AG09309 (cell line): ENCODE measurements around the gene FUCA2.

Experiments used
- DNase-seq: peaks from one replicate; pipeline ENCODE4 v3.0.0-alpha.2; 2010; ENCODE audit warnings: low read depth
- H3K4me3 ChIP-seq: 2 replicates; pipeline ENCODE4 v1.5.1; 2011; ENCODE audit warnings: mild to moderate bottlenecking, low read depth, low read length, moderate library complexity; ENCODE audit not compliant: control insufficient read depth
- TF ChIP-seq, protein P1 (sequence below): IDR thresholded peaks from 2 replicates; pipeline ENCODE4 v1.5.1; 2011; ENCODE audit warnings: mild to moderate bottlenecking, low read depth, low read length, inconsistent platforms; ENCODE audit not compliant: insufficient read depth, control insufficient read depth; ENCODE audit errors: missing control alignments

Gene FUCA2

DNA sequence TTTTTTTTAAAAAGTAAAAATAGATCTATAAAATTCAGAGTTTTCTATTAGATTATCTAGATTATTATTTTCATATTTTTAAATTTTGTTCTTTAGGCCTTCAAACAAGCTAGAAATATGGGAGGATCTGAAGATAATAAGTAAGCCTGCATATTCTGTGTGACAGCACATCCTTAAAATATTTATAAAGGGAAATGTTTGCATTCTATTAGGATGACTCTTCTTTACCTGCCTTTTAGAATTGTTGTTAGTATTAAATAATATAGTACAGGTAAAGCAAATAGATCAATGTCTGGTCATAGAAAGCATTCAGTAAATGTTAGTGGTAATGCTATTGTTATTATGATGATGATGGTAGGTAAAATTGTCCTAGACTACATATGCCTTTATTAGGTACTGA lies 43.5 kb downstream of the FUCA2 start:
- TF ChIP-seq, protein P1, sequence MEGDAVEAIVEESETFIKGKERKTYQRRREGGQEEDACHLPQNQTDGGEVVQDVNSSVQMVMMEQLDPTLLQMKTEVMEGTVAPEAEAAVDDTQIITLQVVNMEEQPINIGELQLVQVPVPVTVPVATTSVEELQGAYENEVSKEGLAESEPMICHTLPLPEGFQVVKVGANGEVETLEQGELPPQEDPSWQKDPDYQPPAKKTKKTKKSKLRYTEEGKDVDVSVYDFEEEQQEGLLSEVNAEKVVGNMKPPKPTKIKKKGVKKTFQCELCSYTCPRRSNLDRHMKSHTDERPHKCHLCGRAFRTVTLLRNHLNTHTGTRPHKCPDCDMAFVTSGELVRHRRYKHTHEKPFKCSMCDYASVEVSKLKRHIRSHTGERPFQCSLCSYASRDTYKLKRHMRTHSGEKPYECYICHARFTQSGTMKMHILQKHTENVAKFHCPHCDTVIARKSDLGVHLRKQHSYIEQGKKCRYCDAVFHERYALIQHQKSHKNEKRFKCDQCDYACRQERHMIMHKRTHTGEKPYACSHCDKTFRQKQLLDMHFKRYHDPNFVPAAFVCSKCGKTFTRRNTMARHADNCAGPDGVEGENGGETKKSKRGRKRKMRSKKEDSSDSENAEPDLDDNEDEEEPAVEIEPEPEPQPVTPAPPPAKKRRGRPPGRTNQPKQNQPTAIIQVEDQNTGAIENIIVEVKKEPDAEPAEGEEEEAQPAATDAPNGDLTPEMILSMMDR = no peak
- H3K4me3 ChIP-seq = no peak overlapping the region
- no peak for DNase-seq

DNA sequence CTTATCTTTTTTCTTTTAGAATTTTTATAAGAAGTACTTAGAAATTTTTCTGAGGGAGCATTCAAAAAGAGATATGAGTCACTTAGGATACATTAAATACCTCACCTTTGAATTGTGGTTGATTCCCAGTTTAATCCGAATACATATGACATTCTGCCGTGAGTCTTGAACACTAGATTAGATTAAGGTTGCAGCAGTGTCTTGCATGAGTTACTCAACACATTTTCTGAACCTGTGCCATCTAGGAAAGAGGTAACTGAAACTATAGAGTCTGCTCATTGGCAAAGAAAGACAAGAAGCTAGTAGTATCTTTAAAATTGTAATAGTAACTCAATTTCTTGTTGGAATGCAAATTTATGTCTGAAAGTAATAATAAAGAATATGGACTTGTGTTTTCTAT lies 46.0 kb downstream of the FUCA2 start:
- no peak overlapping the region for H3K4me3 ChIP-seq
- TF ChIP-seq, protein P1 = no peak
- no peak for DNase-seq

DNA sequence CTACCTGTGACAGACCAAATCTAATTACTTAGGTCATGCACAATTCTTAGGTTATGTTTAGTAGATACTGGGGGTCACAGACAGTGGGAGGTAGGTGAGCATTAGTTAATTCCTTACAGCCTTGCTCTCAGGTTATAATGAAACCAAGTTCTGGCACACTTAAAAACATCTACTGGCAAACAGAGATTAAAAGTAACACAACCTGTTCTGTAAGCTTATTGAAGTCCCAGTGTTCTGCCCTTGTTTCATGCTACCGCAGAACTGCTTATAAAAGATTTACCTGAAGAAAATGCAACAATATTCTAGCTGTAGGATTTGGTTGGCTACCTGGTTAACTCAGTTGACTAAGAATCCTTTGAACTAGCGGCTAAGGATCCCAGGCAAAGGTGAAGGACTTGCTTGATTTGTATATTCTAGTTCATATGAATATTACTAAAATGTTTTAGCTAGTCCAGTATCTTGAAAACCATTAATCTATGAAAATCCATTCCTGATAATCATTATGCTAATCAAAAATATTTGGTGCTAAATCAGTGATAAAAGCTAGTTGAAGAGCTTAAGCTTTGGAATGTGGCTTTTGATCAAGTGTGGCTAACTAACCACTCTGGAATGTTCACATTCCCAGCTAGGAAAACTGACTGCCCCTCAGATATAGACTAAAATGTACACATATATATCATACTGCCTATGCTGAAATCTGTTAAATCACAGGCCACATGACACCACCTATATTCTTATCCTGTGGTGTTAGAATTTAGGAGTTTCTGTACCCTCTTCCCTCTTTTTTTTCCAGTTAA lies 53.8 kb downstream of the FUCA2 start:
- TF ChIP-seq, protein P1 = no peak
- no peak overlapping the region for H3K4me3 ChIP-seq
- DNase-seq = no peak

DNA sequence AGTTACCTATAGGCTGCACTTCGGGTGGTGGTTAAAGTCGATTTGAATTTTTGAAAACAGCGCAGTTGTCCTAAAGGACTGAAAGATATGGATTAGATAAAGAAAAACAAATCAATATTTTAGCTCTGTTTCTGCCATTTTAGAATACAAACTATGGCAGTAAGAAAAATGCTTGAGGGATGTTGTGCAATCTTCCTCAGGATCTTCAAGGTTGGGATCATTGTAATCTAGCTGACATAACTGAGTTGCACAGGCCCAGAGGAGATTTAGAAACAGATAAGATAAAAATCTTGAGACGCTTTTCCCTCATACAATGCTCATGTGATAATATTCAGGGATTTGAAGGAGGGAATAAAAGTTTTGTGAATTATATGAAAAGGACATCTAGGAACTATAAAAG lies 60.0 kb downstream of the FUCA2 start:
- H3K4me3 ChIP-seq = peak overlapping the region; percentile 78
- TF ChIP-seq, protein P1 = no peak
- no peak for DNase-seq

DNA sequence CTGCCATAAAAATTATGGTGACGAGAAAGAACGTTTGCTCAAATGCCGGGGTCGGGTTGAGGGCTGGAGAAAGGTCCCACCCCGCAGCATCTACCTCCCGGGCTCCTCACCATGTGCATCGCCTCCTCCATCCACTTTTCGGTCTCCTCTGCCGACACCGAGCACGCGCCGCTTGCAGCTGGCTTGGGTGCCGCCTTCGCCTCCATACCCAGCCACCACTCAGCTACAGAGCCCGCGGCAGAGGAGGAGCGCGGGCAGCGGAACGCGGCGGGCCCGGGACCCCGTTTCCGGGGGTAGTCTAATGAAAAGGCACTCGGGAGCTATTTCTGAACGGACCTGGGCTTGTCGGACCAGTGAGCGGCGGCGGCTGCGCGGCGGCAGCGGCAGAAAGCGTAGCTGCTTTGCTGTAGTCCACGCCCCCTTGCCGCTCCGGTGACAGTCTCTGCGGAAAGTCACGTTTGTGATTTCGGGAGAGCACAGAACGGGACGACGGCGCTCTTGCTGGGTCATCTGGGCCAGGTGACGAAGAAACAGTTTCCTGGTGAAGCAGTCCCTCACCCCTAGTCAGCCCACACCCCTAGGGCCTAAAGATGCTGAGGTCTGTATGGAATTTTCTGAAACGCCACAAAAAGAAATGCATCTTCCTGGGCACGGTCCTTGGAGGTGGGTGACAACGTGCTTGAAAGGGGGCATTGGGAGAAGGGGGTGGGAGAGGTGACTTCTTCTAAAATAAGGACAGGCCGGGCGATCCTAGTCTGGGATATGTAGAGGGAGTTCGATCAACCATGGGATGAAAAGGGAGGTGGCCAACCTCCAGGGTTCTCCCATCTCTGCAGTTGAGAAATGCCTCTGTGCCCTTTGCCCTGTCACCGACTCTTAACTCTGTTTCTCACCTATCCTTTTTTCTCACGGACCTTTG lies 60.8 kb downstream of the FUCA2 start, which contains the start of the genes ADAT2 and PEX3:
TSS of gene ADAT2 (minus strand) at position 243 of the 919 bp plus-strand sequence. CDS start at position 206, 37 bp downstream.
TSS of gene PEX3 (plus strand) at position 353 of the 919 bp plus-strand sequence. CDS start at position 591, 238 bp downstream.
- DNase-seq = peak; percentile 76
- TF ChIP-seq, protein P1 = no peak
- peak within 1 kb of the TSS; percentile 78 for H3K4me3 ChIP-seq

DNA sequence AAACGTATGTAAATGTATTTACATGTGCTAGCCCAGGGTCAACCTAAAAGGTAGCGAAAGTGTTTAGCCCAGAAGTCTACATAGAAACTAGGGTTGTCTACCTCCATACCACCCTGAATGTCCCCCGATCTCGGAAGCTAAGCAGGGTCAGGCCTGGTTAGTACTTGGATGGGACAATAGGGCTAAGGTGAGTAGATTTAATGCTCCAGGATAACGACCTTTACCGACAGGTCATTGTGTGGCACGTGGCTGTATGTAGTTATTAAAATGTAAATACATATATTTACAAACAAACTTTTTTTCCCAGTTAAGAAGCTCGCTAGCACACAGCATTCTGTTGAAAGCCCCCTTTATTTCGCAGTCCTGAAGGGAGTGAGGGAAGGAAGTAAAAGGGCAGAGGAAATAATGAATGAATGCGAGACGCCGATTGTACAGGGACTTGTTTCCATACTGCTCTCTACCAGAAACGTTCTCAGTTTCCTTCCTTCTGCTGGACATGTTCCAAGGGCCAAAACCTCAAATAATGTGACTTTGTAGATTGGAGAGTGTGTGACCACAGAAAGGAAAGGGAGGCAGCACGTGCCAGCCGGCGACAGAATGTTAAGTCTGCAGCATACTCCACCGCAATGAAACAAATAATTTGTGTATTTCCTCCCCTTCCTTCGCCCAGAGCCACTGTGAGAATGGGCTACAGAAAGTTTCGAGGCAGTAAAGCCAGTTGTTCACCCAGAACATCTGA lies 61.6 kb downstream of the FUCA2 start:
- TF ChIP-seq, protein P1 = no peak
- no peak for DNase-seq
- H3K4me3 ChIP-seq = peak overlapping the region; percentile 78
